GM10266 (cell line): ENCODE results near the gene CCDC13.

Experiments
- DNase-seq: peaks from one replicate; pipeline ENCODE4 v3.0.0; 2012; ENCODE audit errors: extremely low spot score
- TF ChIP-seq, protein P1 (sequence below): IDR thresholded peaks from 2 replicates; pipeline ENCODE4 v1.5.1; 2012; ENCODE audit warnings: mild to moderate bottlenecking, low read depth; ENCODE audit not compliant: control insufficient read depth, insufficient read depth; ENCODE audit errors: missing control alignments

CCDC13 gene

DNA sequence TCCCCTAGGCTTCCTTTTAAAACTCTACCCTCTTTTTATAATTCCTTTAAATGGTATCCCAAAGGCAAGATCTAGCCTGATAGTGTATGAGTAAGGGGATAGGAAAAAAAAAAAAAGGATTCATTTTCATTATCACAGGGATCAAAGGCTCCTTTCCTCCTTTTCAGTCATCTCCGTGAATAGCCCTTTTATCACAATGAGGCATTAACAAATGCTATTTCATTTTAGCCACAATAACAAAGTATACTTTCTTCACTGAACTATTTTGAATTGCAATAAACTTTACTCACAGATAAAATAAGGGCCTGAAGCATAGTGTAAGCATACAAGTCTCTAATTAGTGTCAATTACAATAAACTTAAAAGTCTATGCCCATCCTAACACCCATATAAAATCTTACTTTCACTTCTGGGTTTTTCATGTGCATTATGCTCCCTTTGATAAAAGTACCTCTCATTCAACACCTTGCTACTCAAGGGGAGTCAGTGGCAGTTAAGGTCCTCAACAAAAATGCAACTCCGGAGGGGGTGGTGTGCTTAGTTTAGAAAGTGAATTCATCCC is 22.6 kb upstream of the CCDC13 start:
- TF ChIP-seq, protein P1, sequence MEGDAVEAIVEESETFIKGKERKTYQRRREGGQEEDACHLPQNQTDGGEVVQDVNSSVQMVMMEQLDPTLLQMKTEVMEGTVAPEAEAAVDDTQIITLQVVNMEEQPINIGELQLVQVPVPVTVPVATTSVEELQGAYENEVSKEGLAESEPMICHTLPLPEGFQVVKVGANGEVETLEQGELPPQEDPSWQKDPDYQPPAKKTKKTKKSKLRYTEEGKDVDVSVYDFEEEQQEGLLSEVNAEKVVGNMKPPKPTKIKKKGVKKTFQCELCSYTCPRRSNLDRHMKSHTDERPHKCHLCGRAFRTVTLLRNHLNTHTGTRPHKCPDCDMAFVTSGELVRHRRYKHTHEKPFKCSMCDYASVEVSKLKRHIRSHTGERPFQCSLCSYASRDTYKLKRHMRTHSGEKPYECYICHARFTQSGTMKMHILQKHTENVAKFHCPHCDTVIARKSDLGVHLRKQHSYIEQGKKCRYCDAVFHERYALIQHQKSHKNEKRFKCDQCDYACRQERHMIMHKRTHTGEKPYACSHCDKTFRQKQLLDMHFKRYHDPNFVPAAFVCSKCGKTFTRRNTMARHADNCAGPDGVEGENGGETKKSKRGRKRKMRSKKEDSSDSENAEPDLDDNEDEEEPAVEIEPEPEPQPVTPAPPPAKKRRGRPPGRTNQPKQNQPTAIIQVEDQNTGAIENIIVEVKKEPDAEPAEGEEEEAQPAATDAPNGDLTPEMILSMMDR = no peak
- no peak for DNase-seq

DNA sequence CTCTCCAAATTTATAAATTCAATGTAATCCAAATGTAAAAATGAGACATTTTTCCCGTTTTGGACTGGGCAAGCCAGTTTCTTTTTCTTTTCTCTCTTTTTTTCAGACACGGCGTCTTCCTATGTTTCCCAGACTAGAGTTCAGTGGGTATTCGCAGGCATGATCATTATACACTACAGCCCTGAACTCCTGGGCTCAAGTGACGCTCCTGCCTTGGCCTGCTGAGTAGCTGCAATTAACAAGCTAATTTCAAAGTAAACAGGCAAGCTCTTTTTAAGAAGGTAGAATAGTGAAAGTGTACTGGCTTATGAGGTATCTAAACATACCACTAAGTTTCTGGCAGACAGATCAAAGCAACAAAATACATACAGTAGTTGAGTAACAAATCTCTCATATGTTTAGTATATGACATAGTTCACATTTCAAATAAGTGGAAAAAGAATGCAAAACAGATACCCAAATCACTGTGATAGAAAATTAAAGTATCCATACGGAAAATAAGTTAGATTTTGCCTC is 17.7 kb upstream of the CCDC13 start:
- no peak for DNase-seq
- TF ChIP-seq, protein P1 = no peak

DNA sequence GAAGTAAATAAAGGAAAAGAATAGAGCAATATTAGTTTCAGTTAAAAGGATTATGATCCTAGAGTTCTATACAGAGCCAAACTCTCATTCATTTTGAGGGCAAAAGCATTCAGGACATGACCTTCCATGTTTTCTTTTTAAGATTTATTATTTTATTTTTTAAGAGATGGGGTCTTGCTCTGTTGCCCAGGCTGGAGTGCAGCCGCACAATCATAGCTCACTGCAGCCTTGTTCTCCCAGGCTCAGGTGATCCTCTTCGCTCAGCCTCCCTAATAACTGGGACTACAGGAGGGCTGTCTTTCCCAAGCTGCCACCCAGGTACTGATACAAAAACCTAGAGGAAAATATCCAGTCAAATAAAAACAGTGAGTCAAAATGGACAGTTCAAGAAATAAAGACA is 13.6 kb upstream of the CCDC13 start:
- DNase-seq = no peak
- TF ChIP-seq, protein P1 = no peak

DNA sequence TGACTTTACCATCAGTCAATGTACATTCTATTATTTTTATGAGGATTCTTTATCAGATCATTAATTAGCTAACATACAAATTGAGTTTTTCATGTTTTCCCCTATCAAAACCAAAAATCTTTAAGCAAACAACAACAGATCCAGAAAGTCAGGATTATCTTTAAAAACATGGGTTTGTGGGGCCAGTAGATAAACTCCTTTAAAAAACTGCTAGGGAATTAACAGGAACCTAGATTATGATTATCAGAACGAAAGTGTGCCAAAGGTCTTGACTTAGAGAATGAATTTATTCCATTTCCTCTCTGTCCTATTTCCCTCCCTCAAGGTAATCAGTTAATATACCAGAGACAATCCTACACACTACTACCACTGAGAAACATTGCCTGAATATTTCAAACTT is 13.2 kb upstream of the CCDC13 start:
- no peak for DNase-seq
- TF ChIP-seq, protein P1 = no peak

DNA sequence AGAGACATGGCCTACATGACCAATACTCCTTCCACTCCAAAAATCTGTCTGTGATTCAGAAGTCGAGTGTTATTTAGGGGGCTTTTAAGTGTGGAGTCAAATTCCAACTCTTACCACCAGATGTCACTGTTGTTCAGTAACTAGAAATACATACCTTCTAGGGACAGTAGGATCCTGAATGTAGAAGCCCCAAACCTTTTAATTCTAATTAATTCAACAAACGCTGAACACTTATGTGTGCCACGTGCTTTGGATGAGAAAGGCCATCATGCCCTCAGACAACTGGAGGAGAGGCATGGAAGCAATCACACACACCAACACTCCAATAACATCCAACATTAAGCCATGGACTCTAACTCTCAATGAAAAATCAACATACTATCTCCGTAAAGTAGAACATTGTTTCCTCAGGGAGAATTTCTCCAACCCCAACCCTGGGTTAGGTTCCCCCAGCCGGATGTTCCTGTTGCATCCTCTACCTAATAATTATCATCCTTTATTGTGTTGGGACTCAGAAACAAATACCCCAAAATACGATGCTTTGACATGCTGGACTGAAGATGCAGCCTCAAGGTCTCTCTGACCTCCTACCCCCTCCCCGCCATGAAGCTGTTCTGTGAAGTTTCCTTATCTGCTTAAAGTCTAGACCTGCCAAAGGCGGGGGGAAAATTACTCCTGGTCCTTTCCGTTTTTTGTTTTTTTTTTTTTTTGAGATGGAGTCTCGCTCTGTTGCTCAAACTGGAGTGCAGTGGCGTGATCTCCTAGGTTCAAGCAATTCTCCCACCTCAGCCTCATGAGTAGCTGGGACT is 8.0 kb upstream of the CCDC13 start:
- TF ChIP-seq, protein P1 = peak; percentile 53

DNA sequence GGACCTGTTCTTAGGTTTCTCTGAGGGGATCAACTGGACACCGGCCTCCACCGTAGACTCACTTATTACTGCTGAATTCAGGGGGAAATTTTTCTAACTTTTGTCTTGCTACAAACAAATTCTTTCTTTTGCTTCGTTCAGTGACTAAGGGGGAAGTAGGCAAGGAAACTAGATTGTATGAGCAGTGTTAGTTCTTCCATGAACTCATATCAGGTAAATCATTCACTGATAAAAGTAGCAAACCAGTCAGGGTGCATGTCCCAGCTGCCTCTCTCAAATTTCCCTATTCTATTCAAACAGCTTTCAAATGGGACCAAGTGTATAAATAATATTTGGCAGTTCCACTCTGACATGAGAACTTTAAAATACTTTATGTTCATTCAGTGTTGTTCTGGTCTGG is 7.3 kb upstream of the CCDC13 start:
- no peak for DNase-seq
- TF ChIP-seq, protein P1 = no peak

More for the DNA sequence above, 8.0 kb upstream of the CCDC13 start:
- peak; percentile 56 for DNase-seq

DNA sequence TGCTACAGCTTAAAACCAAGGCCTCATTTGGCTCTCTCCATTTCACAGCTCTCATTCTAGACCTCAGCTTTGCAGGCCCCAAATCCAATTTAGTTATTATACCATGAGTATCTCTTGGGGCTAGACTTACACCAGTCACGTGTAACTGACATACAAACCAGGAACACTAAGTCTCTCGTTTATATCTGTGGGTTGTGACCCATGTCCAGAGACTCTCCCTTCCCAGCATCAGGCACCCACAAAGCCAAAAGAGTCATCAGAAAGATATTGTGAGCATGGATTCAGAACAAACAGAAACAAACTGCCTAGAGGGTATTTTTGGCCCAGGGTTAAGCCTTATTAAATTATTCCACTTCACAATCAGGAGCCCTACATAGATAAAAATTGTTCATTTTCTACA is 5.6 kb upstream of the CCDC13 start:
- DNase-seq = no peak
- TF ChIP-seq, protein P1 = no peak
